Astrocyte (in vitro differentiated cells and primary cell): ENCODE data around the gene CTAG1A. TPM values are rescaled to one million over a fixed set of nuclear protein-coding genes. Genes with fewer than 3 reads are reported as not detected.
A peak's percentile ranks its signal among the peaks of the same experiment; 100 is the strongest.

Source experiments
- DNase-seq: peaks from one replicate; pipeline ENCODE4 v3.0.0-alpha.2; 2010; ENCODE audit warnings: low read depth
- FAIRE-seq: peaks from 2 replicates; lab custom pipeline; 2011; peaks lifted over from hg19 to GRCh38; lab: Jason Lieb, UNC
- H2AFZ ChIP-seq: 2 replicates; pipeline ENCODE4 v1.6.0; 2012; ENCODE audit warnings: low read depth, low read length, inconsistent platforms
- H3K27ac ChIP-seq: 2 replicates; pipeline ENCODE4 v1.5.1; 2011; ENCODE audit warnings: low read depth, low read length, inconsistent platforms
- H3K27me3 ChIP-seq: 2 replicates; pipeline ENCODE4 v1.6.0; 2011; ENCODE audit warnings: low read length, inconsistent platforms; ENCODE audit not compliant: insufficient read depth
- H3K36me3 ChIP-seq: 2 replicates; pipeline ENCODE4 v1.5.1; 2011; ENCODE audit warnings: low read length, inconsistent platforms; ENCODE audit not compliant: insufficient read depth
- H3K4me1 ChIP-seq: 2 replicates; pipeline ENCODE4 v1.5.1; 2011; ENCODE audit warnings: low read length, inconsistent platforms; ENCODE audit not compliant: insufficient read depth
- H3K4me2 ChIP-seq: 2 replicates; pipeline ENCODE4 v1.6.0; 2012; ENCODE audit warnings: low read length, inconsistent platforms
- H3K4me3 ChIP-seq: 2 replicates; pipeline ENCODE4 v1.5.1; 2011; ENCODE audit warnings: low read depth, mild to moderate bottlenecking, low read length, inconsistent platforms; ENCODE audit not compliant: insufficient read depth
- H3K79me2 ChIP-seq: 2 replicates; pipeline ENCODE4 v1.6.0; 2012; ENCODE audit warnings: mild to moderate bottlenecking, low read length, inconsistent platforms; ENCODE audit not compliant: insufficient read depth
- H3K9ac ChIP-seq: 2 replicates; pipeline ENCODE4 v1.6.0; 2012; ENCODE audit warnings: mild to moderate bottlenecking, low read length, inconsistent platforms
- H3K9me3 ChIP-seq: 2 replicates; pipeline ENCODE4 v1.5.1; 2012; ENCODE audit warnings: low read depth, mild to moderate bottlenecking, low read length, inconsistent platforms; ENCODE audit not compliant: insufficient read depth
- H4K20me1 ChIP-seq: 2 replicates; pipeline ENCODE4 v1.6.0; 2012; ENCODE audit warnings: low read length, inconsistent platforms; ENCODE audit not compliant: insufficient read depth
- H3K27ac Mint-ChIP-seq: one replicate; pipeline ENCODE4 v1.8.0; 2021; ENCODE audit warnings: mild to moderate bottlenecking, mixed read lengths; ENCODE audit not compliant: unreplicated experiment
- H3K27me3 Mint-ChIP-seq: one replicate; pipeline ENCODE4 v1.8.0; 2021; ENCODE audit warnings: low read depth, mixed read lengths; ENCODE audit not compliant: unreplicated experiment
- H3K36me3 Mint-ChIP-seq: one replicate; pipeline ENCODE4 v1.8.0; 2021; ENCODE audit warnings: low read depth, mixed read lengths; ENCODE audit not compliant: unreplicated experiment
- H3K4me1 Mint-ChIP-seq: one replicate; pipeline ENCODE4 v1.8.0; 2021; ENCODE audit warnings: low read depth, mixed read lengths; ENCODE audit not compliant: unreplicated experiment
- H3K4me3 Mint-ChIP-seq: one replicate; pipeline ENCODE4 v1.8.0; 2021; ENCODE audit warnings: mild to moderate bottlenecking, moderate library complexity, mixed read lengths; ENCODE audit not compliant: unreplicated experiment
- H3K9me3 Mint-ChIP-seq: one replicate; pipeline ENCODE4 v1.8.0; 2021; ENCODE audit warnings: mild to moderate bottlenecking, mixed read lengths; ENCODE audit not compliant: unreplicated experiment
- CTCF ChIP-seq: IDR thresholded peaks from 2 replicates; pipeline ENCODE4 v1.5.1; 2011; ENCODE audit warnings: low read depth, mild to moderate bottlenecking, inconsistent platforms, low read length, moderate library complexity; ENCODE audit not compliant: insufficient read depth
- EZH2 ChIP-seq: IDR thresholded peaks from 2 replicates; pipeline ENCODE4 v1.6.1; 2012; ENCODE audit warnings: mild to moderate bottlenecking, low read length, inconsistent platforms; ENCODE audit not compliant: insufficient read depth
- total RNA-seq: library from RNA; stranded (reverse); gene quantifications from 2 replicates; pipeline ENCODE4 v1.2.1, GENCODE V29; 2021

CTAG1A gene
- total RNA-seq, 1 donor from 2014 or later: not detected

GRCh38 chrX:154541896-154542722, 42.8 kb upstream of the CTAG1A start:
- no peaks in the 10 kb centered on the region for H3K27me3 Mint-ChIP-seq
- no peaks in the 10 kb centered on the region for H3K9me3 Mint-ChIP-seq
- no peak overlapping the region for H3K4me3 Mint-ChIP-seq
- H3K9me3 ChIP-seq: no peaks in the 10 kb centered on the region
- H3K79me2 ChIP-seq: peaks cover 26% of the 10 kb centered on the region
- H3K27ac Mint-ChIP-seq: peak overlapping the region; percentile 34
- peak overlapping the region; percentile 74 for H3K9ac ChIP-seq
- FAIRE-seq: peak; percentile 60
- no peak overlapping the region for H3K4me3 ChIP-seq
- H2AFZ ChIP-seq: no peak overlapping the region
- H3K4me2 ChIP-seq: peak overlapping the region; percentile 74
- H3K4me1 Mint-ChIP-seq: no peaks in the 10 kb centered on the region
- TF ChIP-seq EZH2 (no peak), CTCF (no peak)
- peak overlapping the region; percentile 91 for H3K27ac ChIP-seq
- H3K36me3 Mint-ChIP-seq: no peaks in the 10 kb centered on the region
- no peaks in the 10 kb centered on the region for H3K36me3 ChIP-seq
- no peaks in the 10 kb centered on the region for H4K20me1 ChIP-seq
- peaks cover 31% of the 10 kb centered on the region for H3K4me1 ChIP-seq
- peak; percentile 80 for DNase-seq
- H3K27me3 ChIP-seq: no peaks in the 10 kb centered on the region

- FAIRE-seq (no peak), DNase-seq (no peak)
- no peaks in the 10 kb centered on the region for H3K4me1 Mint-ChIP-seq
- Histone ChIP-seq H3K79me2 (peaks cover 31% of the 10 kb centered on the region), H3K9me3 (no peaks in the 10 kb centered on the region), H2AFZ (no peak overlapping the region), H3K27me3 (no peaks in the 10 kb centered on the region), H3K36me3 (no peaks in the 10 kb centered on the region), H3K27ac (peak overlapping the region; percentile 91), H3K9ac (peak overlapping the region; percentile 73), H3K4me3 (no peak overlapping the region), H4K20me1 (peaks cover 3% of the 10 kb centered on the region), H3K4me2 (peak overlapping the region; percentile 74), H3K4me1 (peaks cover 31% of the 10 kb centered on the region)
- H3K9me3 Mint-ChIP-seq: no peaks in the 10 kb centered on the region
- TF ChIP-seq CTCF (no peak), EZH2 (no peak)
- no peaks in the 10 kb centered on the region for H3K27me3 Mint-ChIP-seq
- H3K36me3 Mint-ChIP-seq: no peaks in the 10 kb centered on the region
- H3K27ac Mint-ChIP-seq: no peak overlapping the region
- no peak overlapping the region for H3K4me3 Mint-ChIP-seq
These were observed 42.1 kb upstream of the CTAG1A start for GRCh38 chrX:154542723-154543424.
